OCI-LY3 (cell line): ENCODE results near the gene PRKG2.

Experiments used
- CTCF ChIP-seq: fragments of 200-600, 300-600 bp; sonication (generic); IDR thresholded peaks from 2 replicates; pipeline ENCODE4 v1.5.1; 2014; ENCODE audit warnings: antibody characterized with exemption, low read length, low read depth
- EZH2phosphoT487 ChIP-seq: fragments of 200-600 bp; shearing (Covaris generic); IDR thresholded peaks from 2 replicates; pipeline ENCODE4 v1.6.1; 2018; ENCODE audit warnings: antibody characterized with exemption, mixed run types, low read depth

DNA sequence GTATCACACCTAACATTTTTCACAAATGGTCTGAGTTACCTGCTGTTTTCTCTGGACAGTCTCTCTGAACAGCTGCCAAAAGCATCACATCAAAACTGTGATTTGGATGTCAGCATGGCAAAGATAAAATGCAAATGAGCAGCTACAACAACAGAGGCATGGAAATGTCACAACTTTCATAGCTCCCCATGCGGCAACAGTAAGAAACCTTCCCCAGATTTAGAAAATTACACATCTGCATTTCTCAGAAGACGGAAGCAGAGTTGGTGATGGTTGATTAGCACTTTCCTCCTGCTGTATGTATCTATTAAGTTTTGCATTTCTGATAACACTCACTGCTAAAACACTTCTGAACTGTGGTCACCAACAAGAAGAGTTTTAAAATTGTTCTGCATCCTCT lies 9.7 kb downstream of the PRKG2 start:
- TF ChIP-seq CTCF: no peak
- no peak for TF ChIP-seq EZH2phosphoT487
